OCI-M2 (cell line): ENCODE data around the gene ARFIP1.

Experiments used
- DNase-seq: peaks from one replicate; lab custom pipeline; 2025; ENCODE audit not compliant: unreplicated experiment; lab: John Stamatoyannopoulos, UW

Gene ARFIP1

DNA sequence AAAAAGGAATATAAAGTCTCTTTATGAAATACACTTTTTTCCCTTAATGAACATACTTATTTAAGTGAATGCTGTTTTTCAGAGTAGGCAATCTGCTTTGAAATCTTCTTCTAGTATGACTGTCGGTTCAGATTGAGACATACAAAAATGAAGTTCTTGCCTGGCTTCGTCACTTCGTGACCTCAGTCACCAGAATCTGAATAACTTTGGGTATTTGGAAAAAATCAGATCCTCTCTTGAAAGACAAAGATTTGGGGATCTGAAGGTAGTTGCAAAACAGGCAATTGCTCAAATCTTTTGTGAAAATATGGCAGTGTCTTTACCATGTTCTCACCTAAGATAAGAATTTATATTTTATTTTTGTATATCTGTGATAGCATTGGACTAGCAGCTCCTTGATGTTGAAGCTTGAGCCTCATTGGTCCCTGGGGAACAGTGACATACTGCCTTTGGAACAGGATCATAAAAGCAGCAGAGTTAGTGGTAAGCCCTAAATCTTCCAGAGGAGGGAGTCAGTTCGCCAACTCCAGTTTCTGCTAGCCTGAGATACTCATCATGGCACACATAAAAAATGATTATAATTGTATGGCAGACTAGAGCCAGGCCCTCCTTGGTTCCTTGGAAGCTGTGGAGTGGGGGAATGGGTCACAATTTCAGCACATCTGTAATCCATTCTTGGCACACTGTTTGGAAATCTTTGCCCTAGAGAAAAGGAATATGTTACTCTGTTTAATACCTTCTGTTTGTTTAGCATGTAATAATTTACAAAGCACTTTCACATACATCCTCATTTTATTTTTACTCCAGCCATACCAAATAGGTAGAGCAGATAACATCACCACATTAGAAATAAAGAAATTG, 5.0 kb downstream of the ARFIP1 start:
- no peak for DNase-seq

DNA sequence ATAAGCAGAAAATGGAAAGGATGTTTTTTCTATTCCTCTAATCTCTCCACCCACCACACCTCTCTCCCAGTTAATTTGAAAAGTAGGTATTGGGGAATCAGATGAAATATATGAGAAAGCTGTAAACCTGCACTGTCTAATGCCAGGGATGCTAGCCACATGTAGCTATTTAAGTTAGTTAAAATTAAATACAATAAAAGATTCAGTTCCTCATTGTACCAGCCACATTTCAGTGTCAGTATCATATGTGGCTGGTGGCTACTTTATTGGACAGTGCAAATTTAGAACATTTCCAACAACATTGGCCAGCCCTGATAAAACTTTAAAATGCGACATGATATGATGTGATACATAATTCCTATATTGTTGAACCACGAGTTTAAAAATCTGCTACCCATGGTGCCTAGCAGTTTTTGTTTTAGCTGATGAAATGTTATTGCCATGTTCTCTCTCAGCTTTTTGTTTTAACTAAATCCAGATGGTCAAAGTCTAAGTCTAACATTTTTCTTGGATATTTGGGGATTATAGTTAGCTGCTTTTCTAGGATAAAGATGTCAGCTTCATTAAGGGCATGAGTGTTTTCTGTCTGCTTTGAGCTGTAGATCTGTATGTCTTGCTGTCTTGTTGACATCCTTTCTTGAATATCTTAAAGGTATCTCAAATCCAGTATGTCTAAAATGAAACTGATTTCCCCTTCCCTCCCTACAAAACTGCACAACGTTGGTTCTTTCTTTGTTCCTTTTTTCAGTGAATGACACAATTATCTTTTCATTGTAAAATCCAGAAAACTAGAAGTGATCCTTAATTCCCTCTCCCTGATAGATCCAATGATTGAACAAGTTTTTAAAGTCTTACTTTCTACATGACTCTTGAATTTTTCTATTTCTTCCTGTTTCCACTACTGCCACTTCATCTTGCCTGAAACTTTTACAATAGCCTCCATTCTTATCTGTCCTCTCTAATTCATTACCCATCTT, 6.2 kb downstream of the ARFIP1 start:
- DNase-seq: no peak

DNA sequence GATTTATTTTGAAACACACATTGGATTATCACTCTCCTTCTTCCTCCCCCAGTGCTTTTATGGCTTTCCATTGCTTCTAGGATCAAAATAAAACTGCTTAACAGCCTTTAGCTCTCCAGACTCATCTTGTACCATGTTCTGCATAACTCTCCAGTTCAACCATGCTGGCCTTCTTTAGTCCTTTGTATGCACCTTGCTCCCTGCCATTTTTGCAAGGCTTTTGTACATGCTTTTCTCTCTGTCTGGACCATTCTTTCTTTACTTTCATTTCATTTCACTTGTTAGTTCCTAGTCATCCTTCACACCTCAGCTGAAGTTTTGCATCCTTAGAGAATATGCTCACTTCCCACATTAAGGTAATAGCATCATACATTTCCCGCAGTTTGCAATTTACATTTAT, 6.9 kb downstream of the ARFIP1 start:
- no peak for DNase-seq

DNA sequence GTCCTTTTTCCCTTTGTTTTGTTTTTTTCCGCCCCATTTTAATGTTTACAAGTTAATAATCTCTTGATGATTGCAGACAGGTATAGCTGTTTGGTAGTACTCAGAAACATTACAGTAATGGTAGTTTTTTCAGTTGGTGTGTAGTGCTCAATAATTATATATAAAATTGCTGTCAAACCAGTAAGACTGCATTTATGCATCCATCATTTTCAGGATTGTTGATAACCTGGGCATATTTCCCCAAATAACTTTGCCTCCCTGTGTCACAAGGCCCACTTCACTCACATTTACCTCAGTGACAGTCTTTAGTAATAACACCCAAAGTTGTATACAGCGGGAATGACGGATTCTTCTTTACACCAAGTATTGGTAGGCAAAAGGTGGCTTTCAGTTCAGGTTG, 16.1 kb downstream of the ARFIP1 start:
- no peak for DNase-seq

DNA sequence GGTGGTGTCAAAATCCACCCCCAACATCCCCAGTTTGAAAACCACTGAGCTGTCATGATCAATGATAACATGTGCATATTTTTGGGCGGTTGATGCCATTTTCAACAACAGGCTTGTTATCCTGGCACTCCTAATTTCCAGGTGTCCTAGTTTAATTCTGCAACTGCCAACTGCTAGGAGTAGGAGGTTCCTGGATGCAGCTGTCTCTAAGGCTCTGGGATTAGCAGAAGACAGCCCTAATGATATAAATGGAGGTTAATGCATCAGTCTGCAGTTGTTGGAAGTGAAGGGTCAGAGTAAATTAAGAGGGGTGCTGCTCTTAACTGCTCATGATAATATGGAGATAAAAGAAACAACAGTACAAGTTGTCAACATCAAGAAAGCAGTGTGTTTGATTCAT, 23.8 kb downstream of the ARFIP1 start:
- no peak for DNase-seq

DNA sequence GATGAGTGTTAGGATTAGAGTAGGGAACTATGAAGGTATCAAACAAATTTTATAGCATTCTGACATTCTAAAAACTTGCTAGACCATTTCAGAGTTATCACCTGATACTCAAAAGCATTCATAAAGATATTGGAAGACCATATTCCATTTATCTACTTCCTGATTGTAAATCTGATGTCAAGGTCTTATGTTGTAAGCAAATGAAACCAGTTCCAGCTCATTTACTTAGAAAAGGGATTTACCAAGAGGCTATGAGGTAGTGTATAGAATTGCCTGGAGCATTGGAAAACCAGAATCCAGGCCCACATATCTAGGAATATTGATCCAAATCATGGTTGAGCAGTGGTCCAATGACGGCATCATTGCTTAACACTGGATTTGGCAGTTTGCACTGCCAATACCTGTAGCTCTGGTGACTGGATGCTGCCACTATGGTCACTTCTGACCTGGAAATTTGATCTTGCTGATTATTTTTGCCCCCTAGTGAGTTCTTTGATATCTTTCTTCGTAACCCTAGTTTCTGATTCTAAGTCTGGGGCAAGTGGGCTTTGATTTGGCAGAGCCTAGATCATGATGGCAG, 25.4 kb downstream of the ARFIP1 start:
- no peak for DNase-seq

DNA sequence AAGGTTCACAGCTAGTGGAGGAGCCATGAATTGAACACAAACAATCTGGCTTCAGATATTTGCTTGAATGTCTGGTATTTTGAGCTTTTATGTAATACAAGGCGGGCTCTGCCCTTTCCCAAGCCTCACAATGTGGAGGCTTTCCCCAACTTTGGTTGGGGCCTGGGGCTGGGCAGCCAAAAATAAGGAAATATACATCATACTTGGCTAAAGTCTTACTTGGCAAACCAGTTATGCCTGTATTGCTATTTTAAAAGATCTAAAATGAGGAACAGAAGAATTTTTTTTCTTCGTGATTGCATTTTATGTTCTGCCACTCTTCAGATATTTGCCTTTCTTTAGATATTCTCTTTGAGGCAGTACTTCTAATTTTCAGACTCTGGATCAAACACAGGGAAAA, 26.1 kb downstream of the ARFIP1 start:
- DNase-seq: no peak

DNA sequence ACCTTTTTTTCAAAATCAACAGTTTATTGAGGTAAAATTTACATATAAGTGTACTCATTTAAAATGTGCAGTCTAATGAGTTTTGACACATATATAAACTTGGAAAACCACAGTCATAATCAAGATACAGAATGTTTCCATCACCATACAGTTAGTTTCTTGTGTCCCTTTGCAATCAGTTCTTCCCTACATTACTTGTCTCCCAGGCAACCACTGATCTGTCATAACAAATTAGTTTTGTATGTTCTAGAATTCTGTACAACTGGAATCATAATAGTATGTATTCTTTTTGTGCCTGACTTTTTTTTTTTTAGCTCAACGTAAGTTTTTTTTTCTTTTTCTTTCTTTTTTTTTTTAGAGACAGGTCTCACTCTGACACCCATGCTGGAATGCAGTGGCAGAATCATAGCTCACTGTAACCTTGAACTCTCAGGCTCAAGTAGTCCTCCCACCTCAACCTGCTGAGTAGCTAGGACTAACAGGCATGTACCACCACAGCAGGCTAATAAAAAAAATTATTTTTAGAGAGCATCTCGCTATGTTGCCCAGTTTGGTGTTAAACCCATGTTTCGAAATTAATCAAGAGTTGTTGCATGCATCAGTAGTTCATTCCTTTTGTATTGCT, 26.9 kb downstream of the ARFIP1 start:
- no peak for DNase-seq

DNA sequence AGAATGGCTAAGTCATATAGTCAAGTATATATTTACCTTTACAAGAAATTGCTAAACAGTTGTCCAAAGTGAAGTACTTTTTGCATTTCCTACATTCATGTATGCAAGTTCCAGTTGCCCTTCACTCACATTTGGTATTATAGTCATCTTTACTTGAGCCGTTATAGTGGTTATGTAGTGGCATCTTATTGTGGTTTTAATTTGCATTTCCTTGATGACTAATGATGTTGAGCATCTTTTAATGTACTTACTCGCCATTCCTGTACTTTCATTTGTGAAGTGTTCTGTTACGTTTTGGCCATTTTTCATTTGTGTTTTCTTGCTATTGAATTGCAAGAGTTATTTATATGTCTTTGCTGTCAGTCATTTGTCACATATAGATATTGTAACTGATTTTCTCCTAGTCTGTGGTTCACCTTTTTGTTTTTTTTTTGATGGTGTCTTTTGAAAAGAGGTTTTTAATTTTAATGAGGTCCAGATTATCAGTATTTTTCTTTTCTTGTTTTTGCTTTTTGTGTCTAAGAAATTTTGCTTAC, 27.6 kb downstream of the ARFIP1 start:
- no peak for DNase-seq

DNA sequence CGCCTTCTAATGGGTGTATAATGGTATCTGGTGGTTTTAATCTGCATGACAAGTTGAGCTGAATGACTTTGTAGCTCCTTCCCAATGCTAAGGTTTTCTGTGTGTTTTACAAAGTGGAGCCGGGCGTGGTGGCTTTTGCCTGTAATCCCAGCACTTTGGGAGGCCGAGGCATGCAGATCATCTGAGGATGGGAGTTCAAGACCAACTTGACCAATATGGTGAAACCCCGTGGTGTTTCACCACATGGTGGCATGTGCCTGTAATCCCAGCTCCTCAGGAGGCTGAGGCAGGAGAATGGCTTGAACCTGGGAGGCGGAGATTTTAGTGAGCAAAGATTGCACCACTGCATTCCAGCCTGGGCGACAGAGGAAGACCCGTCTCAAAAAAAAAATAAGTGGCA, 28.9 kb downstream of the ARFIP1 start:
- DNase-seq: no peak

DNA sequence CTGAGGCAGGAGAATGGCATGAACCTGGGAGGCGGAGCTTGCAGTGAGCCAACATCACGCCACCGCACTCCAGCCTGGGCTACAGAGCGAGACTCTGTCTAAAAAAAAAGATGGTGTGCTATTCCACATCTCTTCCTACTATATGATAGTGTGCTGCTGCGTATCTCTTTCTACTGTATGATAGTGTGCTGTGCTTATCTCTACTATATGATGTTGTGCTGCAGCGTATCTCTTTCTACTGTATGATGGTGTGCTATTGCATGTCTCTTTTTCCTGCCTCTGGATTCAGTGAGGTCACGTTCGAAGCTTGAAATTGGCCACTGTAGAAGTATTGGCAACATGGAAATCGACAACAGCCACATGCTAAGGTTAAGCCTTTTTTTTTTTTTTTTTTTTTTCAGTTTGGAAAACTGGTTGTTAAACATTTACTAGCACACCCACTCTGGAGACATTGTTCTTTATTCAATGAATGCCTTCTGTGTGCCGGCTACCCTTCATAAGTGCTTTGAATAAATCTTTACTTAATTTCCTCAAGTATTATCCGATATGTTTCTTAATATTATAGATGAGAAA, 31.0 kb downstream of the ARFIP1 start:
- DNase-seq: no peak

DNA sequence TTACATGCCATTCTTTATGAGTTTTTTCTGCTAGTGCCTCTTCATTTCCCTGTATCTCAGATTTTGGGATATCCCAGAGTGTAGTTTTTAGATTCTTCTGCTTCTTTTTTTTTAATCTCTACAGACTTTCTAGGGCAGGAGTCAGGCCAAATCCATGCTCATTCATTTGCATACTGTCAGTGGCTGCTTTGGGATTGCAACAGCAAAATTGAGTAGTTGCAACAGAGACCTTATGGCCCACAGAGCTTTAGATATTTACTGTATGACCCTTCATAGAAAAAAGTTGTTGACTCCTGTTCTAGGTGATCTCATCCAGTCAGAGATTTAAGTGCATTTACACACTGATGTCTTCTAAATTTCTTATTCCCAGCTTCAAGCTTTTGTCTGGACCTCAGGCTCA, 35.3 kb downstream of the ARFIP1 start:
- no peak for DNase-seq

DNA sequence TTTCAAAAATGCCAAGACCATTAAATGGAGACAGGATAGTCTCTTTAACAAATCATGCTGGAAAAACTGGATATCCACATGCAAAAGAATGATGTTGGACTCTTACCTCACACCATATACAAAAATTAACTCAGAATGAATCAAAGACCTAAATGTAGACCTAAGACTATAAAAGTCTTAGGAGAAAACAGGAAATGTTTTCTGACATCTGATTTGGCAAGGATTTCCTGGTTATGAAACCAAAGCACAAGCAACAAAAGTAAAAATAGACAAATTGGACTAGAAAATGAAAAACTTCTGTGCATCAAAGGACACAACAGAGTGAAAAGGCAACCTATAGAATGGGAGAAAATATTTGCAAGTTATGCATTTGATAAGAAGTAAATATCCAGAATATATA, 37.6 kb downstream of the ARFIP1 start:
- no peak for DNase-seq

DNA sequence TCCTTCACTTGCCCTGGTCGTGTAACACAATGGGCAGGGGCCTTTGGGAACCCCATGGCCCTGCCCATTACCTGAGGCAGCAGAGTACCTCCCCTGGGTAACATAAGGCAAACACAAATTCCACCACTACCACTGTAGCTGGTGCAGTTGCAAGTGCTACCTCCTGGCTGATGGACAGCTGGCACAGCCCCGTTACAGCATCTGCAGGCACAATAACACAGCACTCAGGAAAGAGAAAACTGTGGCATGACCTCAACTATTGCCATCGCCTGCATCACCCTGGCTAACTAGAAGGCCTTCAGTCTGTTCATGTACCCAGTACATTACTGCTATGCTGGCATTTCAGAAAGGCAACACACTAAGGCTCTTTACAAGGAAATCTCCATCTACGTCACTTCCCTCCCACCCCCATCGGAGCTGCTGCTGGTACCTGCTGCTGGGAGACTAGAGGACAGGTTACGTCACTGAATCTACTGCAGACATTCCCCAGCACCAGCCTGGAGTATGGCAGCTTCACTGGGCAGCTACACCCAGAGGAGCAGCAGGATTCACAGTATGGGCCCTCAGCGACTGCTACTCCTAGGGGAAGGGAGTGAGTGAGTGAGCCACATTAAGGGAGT, 39.4 kb downstream of the ARFIP1 start:
- no peak for DNase-seq

DNA sequence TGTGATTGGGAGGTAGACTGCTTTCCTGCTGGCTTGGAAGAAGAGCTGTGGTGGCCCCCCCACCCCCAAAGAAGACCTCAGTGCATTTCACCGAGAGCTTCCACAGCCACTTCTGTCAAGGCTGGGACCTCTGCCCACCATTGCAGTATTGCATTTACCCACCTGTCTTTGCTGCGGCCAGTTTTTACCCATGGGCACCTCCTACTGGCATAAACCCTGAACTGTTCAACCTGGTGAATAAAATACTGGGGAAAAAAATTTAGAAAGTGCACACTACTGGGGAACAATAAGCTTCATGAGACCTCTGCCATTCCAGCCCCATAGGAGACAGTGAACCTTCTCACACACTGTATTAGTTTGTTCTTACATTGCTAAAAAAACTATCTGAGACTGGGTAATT, 40.3 kb downstream of the ARFIP1 start:
- no peak for DNase-seq

DNA sequence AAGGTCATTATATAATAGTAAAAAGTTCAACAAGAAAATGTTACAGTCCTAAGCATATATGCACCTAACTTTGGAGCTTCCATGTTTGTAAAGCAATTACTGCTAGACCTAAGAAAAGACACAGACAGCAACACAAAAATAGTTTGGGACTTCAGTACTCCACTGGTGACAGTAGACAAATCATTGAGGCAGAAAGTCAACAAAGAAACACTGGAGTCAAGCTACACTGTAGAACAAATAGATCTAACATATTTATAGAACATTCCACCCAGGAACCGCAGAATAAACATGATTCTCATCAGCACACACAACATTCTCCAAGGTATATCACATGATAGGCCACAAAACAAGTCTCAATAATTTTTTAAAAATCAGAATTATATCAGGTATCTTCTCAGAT, 42.6 kb downstream of the ARFIP1 start:
- no peak for DNase-seq

DNA sequence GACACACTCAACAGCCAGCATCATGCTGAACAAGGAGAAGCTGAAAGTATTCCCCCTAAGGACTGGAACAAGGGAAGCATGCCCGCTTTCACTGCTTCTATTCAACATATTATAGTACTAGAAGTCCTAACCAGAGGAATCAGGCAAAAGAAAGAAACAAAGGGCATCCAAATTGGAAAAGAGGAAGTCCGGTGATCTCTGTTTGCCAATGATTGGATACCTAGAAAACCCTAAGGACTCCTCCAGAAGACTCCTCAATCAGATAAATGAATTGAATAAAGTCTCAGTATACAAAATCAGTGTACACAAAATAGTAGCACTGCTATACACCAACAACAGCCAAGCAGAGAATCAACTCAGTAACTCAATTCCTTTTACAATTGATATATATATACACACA, 44.8 kb downstream of the ARFIP1 start:
- no peak for DNase-seq

DNA sequence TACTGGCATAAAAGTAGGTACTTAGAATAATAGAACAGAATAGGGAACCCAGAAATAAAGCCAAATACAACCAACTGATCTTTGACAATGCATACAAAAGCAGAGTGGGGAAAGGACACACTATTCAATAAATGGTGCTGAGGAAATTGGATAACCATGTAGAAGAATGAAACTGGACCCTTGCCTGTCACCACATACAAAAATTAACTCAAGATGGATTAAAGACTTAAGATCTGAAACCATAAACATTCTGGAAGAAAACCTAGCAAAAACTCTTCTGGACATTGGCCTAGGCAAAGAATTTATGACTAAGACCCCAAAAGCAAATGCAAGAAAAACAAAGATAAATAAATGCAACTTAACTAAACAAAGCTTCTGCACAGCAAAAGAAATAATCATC, 45.6 kb downstream of the ARFIP1 start:
- DNase-seq: no peak

DNA sequence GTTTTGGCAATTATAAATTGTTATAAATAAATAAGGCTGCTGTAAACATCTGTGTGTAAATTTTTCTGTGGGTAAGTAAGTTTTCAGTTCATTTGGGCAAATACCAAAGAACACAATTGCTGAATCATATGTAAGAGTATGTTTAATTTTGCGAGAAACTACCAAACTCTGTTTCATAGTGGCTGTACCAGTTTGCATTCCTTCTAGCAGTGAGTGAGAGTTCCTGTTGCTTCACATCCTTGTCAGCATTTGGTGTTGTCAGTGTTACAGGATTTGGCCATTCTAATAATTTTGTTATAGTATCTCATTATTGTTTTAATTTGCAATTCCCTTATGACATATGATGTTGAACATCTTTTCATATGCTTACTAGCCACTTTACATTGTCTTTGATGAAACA, 48.4 kb downstream of the ARFIP1 start:
- no peak for DNase-seq

DNA sequence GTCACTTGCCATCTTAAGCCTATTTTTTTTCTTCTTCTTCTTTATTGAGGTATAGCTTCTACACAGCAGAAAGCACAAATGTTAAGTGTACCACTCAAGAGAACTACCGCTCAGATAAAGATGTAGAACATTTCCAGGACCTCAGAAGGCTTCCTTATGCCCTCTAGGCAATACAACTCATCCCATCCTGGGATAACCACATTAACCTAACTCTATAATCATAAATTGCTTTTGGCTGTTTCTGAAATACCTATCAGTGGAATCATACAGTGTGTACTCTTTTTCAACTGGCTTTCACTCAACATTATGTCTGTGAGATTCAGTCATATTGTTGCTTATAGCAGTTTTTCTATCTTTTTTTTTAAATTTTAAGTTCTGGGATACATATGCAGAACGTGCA, 51.7 kb downstream of the ARFIP1 start:
- DNase-seq: no peak
